Fibroblast of skin of left quadriceps (primary cell): ENCODE results near the gene EPHA10.
"Not testable (repeated sequence)": the region's sequence is repeated elsewhere in the genome, so short reads cannot be mapped to it uniquely, and the experiment has no call there.

ENCODE experiments used
- DNase-seq, 2 experiments: peaks; one replicate each; pipeline ENCODE4 v3.0.0-alpha.2; 2013; ENCODE audit warnings: low read depth in 2 of 2

Gene EPHA10

DNA sequence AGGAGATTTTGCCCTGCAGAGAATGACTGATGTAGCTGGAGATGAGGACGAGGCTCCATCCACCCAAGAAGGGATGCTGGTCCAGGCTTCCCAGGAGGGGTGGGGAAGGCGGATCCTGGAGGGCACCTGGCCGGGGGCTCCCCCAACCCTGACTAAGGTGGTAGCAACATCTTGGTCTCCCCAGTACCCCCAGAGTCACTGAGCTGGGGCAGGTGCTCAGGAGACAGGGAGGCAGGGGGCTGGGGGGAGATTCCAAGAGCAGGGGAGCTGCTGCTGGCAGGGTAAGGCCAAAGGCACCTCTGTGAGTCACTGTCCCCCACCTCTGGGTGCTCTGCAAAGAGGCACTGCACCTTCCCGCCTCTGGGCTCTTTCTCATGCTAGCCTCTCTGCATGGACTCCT is 48.6 kb downstream of the EPHA10 start:
- DNase-seq = no peak

DNA sequence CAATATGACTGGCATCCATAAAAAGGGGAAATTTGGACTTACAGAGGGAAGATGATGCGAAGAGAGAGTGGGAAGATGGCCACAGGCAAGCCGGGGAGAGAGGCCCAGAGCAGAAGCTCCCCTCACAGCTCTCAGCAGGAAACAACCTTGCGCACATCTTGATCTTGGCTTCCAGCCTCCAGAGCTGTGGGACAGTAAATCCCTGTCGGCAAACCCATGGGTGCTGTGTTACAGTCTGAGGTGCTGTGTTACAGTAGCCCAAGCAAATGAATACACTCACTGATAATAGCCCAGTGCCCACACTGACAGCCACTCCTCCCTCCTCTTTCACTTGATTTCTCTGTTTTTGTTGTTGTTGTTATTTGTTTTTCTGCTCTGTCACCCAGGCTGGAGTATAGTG is 50.2 kb downstream of the EPHA10 start:
- no peak for DNase-seq

DNA sequence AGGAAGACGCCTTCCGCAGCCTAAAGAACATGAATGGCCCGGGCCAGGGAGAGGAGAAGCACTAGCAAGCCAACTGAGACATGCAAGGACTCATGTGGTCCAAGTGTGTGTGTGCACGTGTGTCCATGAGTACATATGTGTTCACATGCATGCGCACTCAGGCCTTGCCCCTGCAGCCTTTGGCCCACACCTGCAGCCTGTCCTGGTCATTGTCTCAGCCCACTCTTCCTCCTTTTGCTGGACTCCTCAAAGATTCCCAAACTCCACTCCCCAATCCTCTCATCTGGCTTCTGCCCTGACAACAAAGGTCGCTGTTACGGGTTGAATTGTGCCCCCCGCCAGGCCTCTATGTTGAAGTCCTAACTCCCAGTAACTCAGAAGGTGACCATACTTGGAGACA is 50.7 kb downstream of the EPHA10 start:
- no peak for DNase-seq

DNA sequence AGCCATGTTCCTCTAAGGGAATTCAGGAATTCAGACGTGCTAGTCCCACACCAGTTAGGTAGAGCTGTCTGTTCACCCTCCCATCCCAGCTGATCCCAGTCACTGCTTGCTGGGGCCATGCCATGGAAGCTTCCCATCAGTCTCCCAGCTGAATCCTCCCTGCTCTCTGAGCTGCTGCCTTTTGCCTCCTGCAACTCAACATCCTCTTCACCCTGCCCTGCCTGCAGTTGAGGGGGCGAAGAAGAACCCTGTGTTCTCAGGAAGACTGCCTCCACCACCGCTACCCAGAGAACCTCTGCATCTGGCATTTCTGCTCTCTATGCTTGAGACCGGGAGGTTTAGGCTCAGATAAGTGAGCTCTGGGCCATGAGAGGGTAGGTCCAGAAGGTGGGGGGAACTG is 56.4 kb downstream of the EPHA10 start:
- no peak for DNase-seq

DNA sequence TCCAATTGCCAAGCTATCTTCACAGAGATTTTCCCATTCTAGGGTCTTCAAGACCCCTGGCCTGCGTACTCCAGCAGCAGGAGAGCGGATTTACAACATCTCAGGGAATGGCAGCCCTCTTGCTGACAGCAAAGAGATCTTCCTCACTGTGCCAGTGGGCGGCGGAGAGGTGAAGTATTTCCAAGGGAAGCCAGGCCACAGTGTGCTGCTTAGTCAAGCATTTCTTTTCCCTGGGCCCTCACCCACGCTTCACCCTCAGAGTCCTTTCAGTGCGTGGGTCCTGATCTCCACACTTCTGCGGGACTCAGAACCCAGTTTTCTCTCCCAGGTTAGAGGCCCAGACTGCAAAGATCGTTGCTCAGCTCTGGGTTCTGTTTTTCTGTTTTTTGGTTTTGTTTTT is 59.5 kb downstream of the EPHA10 start:
- DNase-seq = no peak

DNA sequence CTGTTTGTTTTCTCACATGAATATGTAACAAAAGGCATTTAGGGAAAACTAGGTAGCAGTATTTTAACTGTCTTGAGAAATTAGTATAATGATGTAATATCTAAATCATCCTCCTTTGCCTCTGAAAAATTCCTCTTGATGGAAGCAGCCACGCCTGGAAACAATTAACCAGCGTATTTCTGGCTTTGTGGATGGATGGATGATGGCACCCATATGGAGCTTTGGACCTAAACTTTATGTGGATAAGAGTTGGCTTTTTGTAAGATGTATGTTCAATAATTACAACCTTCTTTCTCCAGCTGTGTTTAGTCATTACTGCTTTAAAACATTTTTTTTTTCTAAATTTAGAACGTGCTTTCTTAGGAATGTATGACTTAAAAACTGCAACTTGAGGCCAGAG is 60.0 kb downstream of the EPHA10 start:
- DNase-seq = peak; percentile 86 to 87

DNA sequence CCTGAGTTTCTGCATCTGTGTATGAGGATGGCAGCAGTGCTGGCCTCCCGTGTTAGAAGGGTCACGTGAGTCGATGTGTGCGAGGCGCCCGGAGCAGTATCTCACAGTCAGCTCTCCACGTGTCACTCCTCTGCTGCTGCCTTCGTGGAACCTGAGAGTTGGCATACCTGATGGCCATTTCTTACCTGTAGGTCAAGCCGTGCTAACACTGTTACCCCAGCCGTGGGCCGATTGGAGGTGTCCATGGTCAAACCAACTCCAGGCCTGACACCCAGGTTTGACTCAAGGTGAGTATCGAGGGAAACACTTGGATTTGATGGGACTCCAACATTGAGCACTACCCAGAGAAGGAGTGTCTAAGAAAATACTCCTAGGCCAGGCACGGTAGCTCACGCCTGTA is 61.9 kb downstream of the EPHA10 start:
- no peak for DNase-seq

DNA sequence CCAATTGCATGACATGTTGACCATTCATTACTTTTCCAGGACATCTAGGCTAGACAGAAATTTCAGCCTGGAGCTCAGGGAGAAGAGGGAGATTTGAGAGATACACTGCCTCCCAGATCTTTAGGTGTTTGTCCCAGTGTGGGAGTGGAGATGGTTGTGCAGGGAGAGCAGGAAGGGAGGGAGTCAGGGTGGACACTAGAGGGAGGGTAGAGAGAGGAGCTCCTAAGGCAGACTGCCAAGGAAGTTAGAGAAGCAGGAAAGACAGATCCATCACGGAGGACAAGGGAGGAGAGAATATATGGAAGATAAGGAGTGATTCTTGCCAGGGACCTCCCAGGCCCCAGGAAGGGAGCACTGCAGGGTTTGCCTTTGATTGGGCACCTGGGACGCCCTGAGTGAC is 63.9 kb downstream of the EPHA10 start:
- no peak for DNase-seq

DNA sequence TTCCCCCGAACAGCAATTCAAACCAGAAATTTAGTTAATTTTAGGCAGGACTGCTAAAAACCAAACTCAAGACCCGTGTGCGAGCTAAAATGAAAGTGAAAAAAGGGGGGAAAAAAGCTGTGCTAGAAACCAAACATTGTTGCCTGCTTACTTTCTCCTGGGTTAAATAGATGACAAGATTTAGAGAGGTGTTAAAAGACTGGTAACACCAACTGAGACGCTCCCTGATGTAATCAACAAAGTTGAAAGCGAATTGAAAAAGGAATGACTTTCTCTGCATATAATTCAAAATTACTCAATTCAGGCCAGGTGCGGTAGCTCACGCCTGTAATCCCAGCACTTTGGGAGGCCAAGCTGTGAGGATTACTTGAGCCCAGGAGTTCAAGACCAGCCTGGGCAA is 65.8 kb downstream of the EPHA10 start:
- DNase-seq = no peak

DNA sequence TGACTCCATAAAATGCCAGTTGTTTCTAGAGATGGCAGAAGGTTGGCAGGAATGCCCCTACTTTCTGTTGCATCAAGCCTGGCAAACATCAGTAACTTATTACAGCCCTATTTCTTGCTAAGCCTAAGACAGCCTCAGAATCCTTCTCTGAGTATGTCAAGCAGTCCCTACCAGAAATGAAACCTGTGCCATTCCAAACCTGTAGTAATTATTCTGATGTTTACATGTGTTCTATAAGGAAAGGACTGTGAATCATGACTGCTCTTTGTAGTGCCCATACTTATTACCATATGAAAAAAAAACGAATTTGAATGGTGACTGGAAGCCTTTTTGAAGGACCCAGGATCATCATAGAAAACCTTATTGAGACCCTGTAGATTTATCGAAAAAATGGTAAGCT is 67.2 kb downstream of the EPHA10 start:
- no peak for DNase-seq

DNA sequence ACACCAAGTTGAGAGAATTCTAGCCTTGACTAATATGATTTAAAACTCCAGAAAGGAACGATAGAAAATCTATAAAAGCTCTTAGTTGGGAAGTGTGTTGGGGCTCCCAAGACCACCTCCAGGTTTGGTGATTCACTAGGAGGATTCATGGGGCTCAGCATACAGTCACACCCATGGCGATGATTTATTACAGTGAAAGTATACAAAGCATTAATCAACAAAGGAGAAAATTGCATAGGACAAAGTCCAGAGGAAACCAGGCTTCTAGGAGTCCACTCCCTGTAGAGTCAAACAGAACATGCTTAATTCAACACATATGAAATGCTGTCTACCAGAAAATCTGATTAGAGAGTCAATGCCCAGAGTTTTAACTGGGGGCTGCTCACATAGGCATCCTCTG is 67.8 kb downstream of the EPHA10 start:
- no peak for DNase-seq

DNA sequence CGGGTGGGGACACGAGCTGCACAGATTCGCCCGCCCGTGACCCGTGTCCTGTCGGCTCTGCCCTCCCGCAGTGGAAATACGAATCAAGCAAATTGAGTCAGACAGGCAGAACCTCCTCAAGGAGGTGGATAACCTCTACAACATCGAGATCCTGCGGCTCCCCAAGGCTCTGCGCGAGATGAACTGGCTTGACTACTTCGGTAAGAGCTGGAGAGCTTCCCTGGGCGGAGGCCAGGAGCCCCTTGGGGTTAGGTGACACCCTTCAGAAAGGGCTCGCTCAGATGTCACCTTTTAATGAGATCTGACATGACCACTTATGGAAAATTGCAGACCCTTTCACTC is 72.1 kb downstream of the EPHA10 start:
- DNase-seq = no peak

DNA sequence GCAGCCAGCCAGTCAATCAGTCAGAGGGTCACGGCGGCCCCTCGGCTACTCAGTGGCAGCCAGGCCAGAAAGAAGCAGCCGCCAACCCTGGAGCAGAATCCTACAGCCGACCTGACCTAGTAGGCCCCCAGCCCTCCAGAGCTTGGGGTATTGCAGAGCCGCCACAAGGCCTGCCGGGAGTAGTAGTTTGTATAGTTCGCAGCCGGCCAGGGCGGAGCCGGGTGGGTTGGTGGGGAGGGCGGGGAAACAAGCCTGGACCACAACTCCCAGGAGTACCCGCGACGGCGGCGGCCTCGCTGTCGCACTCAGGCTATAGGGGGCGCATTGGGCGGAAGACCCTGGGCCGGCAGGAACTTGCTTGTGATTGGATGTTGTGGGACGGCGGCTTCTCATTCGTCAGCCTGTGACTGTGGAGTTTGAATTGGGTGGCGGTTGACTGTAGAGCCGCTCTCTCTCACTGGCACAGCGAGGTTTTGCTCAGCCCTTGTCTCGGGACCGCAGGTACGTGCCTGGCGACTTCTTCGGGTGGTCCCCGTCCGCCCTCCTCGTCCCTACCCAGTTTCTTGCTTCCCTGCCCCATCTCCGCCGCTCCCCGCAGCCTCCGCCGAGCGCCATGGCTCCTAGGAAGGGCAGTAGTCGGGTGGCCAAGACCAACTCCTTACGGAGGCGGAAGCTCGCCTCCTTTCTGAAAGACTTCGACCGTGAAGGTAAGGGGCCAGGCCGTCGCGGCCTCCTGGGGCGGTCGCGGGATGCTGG is 72.7 kb downstream of the EPHA10 start, which contains the start of gene CDCA8:
Gene CDCA8, plus strand, starts transcription at position 439 of the 756 bp plus-strand sequence. Its CDS starts 175 bp downstream, at position 614.
- DNase-seq = peak; percentile 92 to 94

DNA sequence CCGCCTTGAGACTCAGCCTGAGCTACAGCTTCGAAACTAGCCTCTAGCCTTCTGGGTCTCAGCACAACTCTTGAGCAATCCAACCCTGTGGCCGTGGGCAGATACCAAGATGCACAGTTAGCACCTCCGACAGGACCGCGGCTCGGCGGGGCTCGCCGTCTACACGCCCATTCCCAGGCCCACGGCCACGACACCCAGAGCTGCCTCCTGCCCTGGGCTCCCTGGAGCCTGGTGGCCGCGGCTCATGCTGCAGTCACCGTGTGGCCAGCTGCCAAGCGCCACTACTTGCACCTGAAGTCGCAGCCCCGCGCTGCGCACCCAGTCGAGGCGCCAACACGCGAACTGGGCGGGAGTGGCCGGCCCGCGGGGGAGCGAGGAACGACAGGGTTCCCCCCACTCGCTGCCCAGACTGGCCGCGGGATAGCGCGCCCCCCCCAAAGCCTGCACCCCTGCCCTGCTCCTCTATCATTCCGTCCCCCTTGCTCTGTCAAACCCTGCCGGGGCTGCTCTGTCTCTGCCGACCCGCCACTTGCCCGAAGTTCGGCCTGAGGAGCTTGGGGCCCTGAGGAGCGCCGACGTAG is 73.3 kb downstream of the EPHA10 start:
- no peak for DNase-seq

DNA sequence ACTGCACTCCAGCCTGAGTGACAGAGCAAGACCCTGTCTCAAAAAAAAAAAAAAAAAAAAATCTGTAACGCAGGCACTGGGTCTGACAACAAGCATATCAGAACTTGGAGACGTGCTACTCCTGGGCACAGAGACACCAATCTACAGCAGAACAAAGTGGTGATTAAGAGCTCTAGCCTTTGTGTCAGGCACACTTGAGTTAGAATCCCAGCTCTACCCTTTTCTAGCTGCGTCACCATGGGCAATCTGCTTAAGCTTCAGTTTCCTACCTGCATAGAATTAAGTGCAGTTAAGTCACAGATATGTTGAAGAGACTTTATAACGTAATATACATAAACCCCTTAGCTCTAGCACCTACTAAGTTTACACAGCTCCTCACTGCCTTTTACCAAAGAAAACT is 76.0 kb downstream of the EPHA10 start:
- DNase-seq = no peak

DNA sequence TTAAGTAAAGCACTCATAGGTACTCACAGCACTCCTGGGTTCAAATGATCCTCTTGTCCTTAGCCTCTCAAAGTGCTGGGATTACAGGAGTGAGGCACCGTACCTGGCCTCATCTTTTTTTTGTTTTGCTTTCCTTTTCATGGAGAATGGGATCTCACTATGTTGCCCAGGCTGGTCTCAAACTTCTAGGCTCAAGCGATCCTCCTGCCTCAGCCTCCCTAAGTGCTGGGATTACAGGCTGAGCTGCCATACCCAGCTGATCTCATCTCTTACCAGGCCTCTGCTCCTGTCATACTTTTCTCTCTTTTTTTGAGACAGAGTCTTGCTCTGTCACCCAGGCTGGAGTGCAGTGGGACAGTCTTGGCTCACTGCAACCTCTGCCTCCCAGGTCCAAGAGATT is 77.2 kb downstream of the EPHA10 start:
- DNase-seq = not testable (repeated sequence)

DNA sequence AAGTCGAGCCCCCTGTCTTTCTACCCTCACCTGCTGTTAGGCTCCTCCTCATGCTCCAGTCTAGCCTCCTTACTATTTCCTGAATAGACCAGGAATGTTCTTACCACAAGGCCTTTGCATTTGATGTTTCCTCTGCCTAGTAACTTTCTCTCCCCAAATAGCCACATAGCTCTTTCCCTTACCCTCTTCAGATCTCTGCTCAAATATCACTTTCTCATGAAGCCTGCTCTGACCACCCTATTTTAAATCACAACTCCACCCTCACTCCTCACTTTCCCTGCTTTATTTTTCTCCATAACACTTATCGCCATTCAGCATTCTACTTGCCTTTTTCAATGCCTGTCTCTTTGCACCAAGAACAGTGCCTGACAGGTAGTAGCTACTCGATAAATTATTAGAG is 79.2 kb downstream of the EPHA10 start:
- DNase-seq = no peak

DNA sequence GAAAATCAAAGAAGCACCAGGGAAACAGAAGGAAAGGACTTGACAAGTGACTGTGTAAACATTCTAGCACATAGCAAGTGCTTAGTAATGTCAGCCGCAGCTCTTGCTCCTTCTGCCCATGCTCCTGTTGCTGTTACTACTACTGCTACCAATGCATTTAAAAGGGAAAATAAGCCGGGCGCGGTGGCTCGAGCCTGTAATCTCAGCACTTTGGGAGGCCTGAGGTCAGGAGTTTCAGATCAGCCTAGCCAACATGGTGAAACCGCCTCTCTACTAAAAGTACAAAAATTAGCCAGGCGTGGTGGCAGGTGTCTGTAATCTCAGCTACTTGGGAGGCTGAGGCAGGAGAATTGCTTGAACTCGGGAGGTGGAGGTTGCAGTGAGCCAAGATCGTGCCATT is 80.7 kb downstream of the EPHA10 start:
- not testable (repeated sequence) for DNase-seq

DNA sequence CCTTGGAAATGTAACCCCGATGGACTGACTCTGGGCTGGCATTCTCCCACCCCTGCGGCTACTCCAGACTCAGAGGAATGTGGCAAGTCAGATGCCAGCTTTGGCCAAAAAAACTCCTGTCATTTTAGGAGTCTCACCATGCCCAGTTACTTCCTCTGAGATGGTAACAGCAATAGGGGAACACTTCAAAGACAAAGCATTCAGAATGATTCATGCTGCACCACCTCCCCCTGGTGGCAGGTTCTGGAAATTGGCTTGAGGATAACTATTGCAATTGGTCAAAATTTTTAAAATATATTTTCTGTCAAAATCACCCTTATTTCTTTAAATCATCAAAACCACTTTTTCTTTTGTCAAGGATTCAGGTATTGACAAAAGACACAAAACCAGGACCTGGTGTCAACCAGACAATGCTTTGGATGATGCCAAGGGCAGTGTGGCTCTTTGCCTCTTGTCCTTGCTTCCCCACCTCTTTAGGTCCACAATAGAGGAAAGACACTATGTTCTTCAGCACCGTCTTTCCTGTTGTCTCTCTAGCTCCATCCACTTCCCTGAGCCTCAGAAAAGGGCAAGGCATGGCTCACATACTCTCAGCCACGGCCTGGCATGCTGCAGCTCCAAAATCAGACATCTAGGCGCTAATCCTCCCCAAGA is 82.5 kb downstream of the EPHA10 start:
- peak in 1 of 2 experiments; percentile 32 for DNase-seq

DNA sequence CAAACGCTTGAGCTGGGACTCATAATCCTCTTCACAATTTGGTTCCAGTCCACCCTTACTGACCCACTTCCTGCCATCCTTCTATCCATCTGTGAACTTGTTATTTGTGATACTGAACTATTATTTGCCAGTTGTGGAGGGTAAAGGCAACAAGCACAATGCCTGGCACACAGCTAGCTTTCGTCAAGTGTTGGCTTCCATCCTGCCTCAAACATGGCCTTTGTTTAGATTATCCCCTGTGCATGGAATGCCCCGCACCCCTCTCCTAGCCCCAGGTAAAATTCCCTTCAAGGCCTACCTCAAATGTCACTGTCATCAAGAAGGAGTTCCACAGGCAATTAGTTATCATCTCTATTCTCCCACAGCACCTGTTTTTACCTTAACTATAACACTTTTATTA is 84.0 kb downstream of the EPHA10 start:
- DNase-seq = no peak

DNA sequence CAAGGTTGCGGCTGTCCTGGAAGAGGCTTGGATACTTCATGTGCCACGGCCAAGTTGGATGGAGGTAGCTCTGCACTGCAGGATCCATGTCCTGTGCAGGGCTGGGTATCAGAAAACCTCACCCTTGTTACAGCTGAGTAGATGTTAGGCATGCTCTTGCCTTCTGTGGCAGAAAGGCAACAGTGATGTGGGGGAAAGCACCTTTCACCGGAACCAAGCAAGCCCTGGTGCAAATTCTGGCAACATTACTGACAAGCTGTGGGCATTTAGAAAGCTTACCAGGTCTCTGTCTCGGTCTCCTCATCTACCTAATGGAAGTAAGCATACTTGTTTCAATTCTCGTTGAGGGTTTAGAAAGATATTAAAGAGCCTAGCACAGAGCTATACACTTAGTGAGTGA is 87.1 kb downstream of the EPHA10 start:
- no peak for DNase-seq

DNA sequence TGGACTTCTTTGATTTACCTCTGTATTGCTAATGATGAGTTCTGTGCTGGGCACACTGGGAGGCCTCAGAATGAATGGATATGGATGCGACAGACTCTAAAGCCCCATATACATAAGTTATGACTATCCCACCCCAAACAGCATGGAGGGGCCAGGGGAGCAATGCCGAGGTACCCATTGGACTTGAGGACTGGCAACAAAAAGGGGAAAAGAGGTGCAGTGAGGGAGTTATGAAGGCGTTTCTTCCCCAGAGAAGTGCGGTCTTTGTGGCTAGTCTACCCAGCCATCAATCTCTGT is 87.8 kb downstream of the EPHA10 start:
- DNase-seq = no peak
